Tibial nerve (tissue), 4 donors: ENCODE data around the gene GDPD5.

ENCODE experiments used
- EP300 ChIP-seq, 2 donors: sonication (generic); formaldehyde crosslinking; IDR thresholded peaks; one replicate each; pipeline ENCODE4 v1.6.1; 2017; ENCODE audit warnings: antibody characterized with exemption in 2 of 2, mild to moderate bottlenecking in 1 of 2
- TF ChIP-seq, protein P1 (sequence below), 5 experiments: fragments of 200-600 bp in 3 of 5; fragments of 450-650 bp in 2 of 5; sonication (generic) in 3 of 5; IDR thresholded peaks; one replicate each; pipeline ENCODE4 v1.5.1; 2016 to 2019; ENCODE audit warnings: antibody characterized with exemption in 5 of 5, mild to moderate bottlenecking in 3 of 5, moderate library complexity in 2 of 5

DNA sequence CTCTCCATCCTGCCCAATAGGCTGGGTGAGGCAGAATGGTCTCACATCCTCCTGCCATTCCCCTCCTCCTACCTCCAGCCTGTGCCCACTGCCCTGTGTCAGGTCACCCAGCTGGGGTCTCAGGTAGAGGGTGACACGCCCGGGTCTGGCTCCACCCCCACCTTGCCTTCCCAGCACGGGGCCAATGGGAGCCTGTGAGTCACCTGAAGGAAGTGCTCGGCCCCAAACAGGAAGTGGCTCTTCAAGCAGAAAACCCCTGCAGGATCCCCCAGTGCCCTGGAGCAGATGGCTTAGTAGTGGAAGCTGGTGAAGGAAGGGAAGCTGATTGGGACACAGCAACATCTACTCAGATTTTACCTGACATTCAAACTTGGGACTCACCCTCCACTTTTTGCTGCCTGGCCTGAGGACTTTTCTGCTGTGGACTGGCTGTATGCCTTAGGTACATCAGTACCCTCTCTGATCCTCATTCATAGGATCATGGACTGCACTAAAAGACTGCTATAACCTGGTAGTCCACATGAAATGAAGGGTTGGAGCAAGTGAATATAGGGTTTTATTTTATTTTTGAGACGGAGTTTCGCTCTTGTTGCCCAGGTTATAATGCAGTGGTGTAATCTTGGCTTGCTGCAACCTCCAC lies 33.4 kb downstream of the GDPD5 start:
- TF ChIP-seq, protein P1, sequence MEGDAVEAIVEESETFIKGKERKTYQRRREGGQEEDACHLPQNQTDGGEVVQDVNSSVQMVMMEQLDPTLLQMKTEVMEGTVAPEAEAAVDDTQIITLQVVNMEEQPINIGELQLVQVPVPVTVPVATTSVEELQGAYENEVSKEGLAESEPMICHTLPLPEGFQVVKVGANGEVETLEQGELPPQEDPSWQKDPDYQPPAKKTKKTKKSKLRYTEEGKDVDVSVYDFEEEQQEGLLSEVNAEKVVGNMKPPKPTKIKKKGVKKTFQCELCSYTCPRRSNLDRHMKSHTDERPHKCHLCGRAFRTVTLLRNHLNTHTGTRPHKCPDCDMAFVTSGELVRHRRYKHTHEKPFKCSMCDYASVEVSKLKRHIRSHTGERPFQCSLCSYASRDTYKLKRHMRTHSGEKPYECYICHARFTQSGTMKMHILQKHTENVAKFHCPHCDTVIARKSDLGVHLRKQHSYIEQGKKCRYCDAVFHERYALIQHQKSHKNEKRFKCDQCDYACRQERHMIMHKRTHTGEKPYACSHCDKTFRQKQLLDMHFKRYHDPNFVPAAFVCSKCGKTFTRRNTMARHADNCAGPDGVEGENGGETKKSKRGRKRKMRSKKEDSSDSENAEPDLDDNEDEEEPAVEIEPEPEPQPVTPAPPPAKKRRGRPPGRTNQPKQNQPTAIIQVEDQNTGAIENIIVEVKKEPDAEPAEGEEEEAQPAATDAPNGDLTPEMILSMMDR (IDR thresholded peaks at IDR 0.05) = no peak
- no peak for TF ChIP-seq EP300 (IDR thresholded peaks at IDR 0.05)
